GM18519 (cell line): Measurements from ENCODE around the gene LIPJ.

Experiments used
- ATAC-seq: cut with Tn5 transposase; IDR thresholded peaks from one replicate; pipeline ENCODE4 v1.9.1; 2021; ENCODE audit warnings: mild to moderate bottlenecking, moderate library complexity; ENCODE audit not compliant: unreplicated experiment, low FRiP score

The LIPJ gene, protein sequence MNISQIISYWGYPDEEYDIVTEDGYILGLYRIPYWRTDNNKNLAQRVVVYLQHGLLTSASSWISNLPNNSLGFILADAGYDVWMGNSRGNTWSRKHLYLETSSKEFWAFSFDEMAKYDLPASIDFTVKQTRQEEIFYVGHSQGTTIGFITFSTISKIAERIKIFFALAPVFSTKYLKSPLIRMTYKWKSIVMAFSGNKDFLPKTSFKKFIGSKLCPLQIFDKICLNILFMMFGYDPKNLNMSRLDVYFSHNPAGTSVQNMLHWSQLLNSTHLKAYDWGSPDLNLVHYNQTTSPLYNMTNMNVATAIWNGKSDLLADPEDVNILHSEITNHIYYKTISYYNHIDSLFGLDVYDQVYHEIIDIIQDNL

DNA sequence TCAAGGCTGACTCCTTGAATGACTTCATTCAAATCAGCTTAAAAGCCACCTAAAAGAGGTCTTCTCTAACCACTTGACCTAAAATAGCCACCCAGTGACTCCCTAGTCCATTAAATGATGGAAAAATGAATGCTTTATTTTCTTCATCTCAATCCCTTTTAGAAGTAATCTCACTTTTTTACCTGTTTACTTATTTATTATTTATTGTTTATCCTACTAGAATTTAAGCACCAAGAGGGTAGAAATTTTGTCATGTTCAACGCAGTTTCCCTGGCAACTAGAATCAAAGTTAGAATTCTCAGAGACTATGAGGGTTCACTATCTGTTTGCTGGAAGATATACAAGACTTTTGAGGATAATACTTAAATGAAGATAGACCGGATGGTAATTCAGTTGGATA, at the start of gene LIPJ:
TSS of gene LIPJ (plus strand) at position 301 of the 400 bp plus-strand sequence. CDS start 3,926 bp downstream, outside the sequence.
- no peak for ATAC-seq

DNA sequence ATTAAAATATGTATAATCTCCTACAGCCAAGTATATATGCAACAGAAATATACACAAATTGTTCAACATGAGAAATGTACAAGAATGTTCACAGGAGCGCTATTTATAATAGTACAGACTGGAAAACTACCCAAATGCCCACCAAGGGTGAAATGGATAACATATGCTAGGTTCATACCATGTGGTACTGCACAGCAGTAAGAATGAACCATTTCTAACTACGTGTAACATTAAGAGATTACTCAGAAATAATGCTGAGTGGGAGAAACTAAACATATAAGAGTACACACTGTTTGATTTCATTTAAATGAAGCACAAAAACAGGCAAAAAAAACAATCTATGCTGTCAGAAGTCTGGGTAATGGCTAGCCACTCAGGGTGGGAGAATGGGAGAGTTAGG, 49.2 kb upstream of the LIPJ start:
- no peak for ATAC-seq

DNA sequence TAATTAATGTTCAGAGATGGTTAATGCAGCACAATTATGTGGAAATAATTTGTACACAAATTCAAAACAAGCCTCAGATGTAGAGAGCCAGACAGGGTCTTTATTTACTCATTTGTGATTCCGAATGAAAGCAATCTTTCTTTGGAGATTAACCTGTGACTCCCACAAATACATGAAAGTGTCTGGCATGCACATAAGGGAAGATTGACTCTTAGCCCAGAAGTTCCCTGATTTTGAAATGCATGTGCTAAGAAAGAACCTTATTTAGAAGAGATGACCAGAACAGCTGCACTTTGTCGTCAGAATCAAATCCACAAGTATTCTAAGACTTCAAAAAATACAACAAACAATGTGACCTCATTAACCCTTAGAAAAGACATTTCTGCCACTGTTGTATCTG, 48.5 kb upstream of the LIPJ start:
- no peak for ATAC-seq

DNA sequence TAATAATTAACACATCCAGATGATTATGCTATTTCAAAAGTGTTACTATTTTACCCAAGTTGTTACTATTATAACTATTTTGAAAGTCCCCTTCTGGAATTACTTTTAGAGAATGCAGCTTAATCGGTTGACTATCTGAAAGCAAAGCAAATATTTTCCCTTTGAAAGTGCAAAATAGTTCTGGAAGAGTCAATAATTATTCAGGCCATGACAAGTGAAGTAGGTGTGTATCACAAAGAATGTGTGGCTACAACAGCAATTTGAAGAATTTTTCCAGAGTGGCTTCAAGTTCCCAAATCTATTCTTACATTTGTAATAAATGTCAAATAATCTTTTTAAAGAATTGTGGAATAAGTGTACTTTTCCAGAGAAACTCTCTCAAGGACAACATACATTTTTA, 46.2 kb upstream of the LIPJ start:
- ATAC-seq: no peak

DNA sequence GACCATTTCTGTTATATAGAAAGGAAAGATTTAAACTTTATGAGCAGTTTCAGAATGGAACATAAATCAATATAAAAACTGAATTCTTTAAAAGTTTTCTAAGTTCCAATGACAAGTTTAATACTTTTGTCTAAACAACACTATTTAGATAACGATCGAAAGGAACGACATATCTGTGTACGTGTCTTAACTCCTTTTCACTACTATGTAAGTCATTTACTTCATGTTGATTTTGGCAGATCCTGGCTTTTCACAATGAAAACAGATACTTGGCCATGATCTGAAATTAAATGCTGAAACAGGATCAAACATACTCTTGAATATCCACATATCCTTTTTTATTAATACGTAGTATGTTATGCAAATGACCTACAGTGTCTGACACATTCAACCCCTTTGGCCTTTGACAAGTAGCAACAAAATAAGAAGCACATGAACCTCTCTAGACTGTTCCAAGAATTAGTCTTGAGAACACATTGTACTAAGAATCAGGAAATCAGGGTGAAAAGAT, 45.4 kb upstream of the LIPJ start:
- ATAC-seq: no peak

DNA sequence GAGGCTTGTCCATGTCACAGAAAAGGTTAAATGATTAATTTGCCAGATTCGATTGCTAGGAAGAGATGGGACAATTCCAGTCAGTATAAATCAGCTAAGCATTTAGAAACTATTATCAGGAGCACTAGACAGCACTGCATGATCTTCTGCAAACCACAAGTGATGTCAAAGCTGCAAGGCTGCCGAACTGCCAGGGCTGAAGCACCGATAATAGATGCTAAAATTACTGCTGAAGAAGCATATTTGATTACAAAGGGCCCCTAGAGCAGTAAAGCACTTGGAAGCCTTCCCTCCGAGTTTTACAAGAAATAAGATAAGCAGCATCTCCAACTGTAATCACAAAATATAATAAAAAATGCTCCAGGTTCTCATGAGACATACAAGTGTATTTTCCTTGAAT, 44.0 kb upstream of the LIPJ start:
- no peak for ATAC-seq

DNA sequence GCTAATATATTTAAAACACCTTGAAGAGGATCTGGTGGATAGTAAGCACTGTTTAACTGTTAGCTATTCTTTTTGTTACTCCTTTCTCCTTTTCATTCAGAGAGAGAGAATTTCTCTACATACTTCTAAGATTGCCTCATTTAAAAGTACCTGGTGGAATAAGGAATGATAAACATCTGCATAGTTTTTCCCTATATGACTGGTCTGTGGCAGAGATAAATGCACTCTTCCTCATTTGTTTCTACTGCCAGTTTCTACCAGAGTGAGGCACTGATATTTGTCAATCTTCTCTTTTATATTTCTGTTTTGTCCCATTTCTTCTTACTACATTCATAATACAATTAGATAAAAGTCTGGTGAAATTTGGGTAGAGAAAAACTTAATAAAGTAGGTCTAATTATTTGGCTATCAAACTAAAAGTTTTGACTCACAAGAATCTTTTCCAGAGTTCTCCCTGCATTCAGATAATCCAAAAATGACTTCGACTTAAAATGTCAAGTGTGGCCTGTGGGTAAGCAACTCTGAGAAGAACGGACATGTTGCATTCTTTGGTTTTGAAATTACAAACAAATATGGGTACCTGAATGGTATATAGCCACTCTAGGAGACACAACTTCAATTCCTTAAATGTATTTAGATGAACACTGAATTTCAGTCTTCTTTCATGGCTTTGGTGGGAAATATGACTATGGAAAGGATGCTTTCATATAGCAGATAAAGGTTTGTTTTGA, 42.3 kb upstream of the LIPJ start:
- no peak for ATAC-seq

DNA sequence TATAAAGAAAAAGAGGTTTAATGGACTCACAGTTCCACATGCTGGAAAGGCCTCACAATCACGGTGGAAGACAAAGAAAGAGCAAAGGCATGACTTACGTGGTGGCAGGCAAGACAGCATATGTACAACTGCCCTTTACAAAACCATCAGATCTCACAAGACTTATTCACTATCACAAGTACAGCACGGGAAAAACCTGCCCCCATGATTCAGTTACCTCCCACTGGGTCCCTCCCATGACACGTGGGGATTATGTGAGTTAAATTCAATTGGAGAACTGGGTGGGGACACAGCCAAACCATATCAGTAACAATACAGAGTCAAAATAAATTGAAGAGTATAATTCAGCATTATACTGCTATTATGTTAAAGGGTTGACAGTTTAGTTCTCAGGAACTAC, 41.2 kb upstream of the LIPJ start:
- no peak for ATAC-seq

DNA sequence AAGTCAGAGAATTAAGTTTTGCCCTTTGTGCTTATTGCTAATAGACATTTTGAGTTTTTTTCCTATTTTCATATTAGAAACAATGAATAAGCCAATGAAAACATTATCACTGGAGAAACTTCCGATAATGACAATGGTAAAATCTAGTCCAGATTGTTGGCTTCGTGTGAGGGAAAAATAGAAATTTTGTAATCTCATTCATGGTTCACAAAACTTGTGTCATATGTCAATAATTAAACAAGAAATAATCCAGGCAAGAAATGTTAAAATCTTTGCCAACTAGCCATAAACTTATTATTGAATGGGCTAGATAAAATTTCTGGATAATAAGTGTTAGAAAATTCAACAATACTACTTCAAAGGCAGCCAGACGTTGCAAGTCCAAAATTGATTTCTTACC, 40.1 kb upstream of the LIPJ start:
- no peak for ATAC-seq

DNA sequence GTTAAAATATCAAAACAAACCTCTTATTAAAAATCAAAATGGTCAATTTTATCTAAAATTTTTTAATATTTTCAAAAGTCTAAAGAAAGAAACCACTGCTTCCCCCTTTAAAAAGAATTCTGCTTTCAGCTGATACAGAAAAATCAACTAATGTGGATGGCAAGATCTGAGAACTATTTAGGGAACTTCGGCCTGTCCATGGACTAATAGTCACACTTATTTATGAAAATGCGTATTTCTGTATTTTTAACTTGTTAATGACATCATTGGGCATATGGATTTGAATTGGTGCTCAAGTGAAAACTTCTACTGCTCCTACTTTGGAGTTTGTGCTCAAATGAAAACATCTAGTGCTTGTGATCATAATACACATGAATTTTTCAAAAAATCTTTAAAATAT, 35.3 kb upstream of the LIPJ start:
- no peak for ATAC-seq

DNA sequence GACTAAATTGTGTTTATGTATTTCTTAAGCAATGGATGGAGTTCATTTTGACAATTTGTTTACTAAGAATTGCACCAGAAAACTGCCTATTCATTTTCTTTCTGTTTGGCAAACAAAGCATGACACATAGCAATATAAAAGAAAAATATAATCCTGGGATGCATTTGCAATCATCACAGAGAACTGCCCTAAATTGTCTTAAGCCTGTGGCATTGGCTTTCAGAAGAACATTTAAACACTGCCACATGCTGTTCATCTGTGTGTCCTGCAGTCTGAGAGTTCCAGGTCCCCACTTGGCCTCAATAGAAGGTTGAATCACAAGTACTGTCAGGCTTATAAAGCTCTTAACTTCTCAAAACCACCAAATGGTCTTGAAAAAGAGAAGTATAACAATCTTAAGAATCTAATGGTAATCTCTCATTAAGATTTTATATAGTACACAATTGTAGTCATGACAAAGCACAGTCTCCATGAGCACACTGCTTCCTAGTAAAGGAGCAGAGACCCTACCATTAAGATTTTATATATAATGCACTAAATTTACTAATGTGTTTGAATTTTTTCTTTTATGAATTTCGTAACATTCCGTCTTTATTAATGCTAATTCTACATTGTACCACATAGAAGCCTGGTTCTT, 33.3 kb upstream of the LIPJ start:
- ATAC-seq: peak; percentile 56

DNA sequence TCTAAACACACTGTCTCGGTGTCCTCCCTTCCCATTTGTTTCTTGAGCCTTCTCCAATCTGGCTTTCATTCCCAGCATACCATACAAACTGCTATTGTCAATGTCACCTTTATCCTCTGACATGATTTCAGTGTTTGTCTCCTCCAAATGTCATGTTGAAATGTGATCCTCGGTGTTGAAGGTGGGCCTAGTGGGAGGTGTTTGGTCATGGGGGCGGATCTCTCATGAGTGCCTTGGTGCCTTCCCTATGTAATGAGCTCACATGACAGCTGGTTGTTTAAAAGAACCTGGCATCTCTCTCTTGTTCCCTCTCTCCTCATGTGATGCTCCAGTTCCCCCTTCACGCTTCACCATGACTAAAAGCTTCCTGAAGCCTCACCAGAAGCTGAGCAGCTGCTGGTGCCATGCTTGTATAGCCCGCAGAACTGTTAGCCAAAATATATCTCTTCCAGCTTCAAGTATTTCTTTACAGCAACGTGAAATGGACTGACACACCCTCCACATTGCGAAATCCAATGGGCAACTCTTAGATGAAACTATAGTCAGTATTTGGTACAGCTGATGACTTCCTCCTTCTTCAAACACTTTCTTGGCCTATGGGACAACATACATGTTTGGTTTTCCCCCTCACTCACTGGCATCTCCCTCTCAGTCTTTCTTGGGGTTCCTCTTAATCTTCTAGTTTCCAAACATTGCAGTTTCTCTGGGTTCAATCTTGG, 31.2 kb upstream of the LIPJ start:
- no peak for ATAC-seq

DNA sequence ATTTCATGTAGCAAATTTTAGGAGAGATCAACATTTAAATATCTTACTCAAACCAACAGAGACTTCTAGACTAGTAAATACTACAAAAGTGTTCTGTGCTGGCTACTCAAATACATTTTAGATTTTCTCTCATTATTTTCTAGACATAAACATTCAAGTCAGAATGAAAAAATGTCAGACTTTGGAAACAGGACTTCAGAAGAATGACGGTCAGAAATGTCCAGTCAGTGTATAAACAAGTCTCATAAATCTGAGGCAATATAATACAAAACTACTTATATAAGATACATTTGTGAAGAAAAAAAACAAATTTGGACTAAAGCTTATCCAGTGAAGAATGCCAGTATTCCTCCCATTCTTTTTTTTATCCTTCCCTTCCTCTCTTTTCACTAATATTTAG, 29.3 kb upstream of the LIPJ start:
- no peak for ATAC-seq

DNA sequence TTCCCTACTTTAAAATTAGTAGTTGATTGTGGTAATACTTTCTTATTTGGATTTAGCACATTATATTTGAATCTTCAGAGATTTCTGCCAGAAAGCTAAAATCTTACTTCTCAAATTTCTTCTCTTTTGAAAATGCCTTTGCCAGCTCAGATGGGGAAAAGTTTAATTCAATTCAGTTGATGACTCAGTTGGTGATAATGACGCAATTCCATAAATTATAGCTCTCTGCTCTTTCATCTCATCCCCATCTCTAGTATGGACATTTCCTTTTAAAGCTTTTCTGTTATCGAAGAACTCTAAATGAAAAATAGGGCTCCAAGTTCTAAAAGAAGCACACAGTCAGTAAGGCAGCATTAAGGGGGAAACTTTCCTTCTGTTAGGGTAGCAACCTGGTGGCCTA, 28.9 kb upstream of the LIPJ start:
- no peak for ATAC-seq

DNA sequence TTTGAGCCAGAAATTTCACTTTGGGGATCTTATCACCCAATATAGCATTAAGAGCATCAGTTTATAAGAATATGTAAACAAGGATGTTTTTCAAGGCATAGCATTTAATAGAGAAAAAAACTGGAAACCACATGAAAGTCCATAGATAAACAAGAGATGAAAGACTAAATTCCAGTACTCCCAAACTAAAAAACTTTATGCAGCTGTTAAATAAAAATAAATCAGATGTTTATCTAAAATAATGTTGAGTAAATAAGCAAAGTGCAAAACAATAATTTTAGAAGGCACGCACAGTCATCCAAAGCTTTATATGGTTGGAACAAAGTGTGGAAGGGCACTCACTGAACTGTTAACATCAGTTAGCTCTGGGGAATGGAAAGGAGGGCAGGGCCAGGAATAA, 24.4 kb upstream of the LIPJ start:
- ATAC-seq: no peak

DNA sequence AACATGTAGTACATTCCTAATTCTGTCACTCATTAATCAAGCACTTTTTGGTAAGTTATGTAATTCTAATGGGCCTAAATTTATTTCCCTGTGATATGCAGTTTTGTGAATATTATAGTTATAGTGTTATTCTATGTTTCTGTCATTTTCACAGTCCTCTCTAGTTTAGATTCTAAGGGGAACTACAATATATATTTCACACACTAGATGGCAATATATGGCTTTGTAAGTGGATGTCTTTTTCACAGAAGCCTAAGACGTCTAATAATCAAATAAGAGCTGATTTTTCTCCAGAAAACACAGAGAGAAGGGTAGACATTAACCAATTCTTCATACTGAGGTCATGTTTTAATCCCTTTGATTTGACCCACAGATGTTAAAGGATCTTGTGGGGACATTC, 21.5 kb upstream of the LIPJ start:
- no peak for ATAC-seq

DNA sequence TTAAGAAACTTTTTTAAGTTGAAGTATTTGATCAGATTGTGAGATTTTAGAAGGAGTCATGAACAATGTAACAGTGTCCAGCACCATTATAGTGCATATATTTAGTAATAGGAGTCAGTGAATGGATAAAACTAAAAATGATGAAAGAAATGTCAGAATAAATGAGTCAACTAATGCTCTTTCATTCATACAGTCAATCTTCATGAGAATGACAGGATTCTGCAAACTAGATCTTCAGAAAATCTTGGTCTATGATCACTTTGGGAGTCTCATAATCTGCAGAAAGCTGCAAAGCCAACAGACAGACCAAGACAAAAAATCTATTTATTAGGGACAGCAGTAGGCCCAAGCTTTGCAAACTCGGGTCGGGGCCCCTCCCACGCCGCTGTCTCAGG, 4.2 kb upstream of the LIPJ start:
- peak; percentile 2 for ATAC-seq

DNA sequence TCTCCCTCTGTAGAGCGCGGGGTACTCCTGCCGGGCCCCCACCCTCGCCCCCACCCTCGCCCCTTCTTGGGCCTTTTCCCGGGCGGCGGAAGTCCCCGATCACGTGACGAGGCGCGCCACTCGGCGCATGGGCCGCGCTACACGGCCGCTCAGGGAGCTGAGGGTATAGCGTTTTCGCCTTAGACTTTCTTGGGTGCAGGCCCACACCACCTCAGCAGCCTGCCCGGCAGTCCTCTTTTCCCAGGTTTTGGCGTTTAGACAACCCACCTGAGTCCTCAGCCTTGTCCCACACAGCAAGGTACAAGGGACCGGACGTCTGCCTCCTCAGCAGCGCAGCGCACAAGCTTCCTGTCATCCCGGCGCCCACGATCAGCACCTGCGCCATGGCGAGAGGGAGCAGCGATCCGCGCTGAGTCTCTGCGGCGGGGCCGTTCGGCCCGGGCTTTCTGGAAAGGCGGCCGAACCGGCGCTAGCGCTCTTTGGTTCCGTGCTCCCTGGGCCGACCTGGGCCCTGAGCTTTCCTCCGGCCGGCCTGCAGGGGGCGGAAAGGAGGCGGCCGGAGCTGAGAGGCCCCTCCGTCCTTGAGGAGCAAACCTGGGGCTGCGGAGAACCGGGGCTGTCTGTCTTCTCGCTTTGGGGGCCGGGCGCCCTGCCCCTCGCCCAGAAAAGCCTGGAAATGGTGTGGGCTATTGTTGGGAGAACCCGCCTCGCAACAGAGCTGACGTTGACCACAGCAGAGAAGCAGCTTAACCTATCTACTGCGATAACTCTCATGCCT, 3.6 kb upstream of the LIPJ start, which contains the start of gene RNLS:
TSS of gene RNLS (minus strand) at position 513 of the 778 bp plus-strand sequence.
- peak; percentile 53 for ATAC-seq

DNA sequence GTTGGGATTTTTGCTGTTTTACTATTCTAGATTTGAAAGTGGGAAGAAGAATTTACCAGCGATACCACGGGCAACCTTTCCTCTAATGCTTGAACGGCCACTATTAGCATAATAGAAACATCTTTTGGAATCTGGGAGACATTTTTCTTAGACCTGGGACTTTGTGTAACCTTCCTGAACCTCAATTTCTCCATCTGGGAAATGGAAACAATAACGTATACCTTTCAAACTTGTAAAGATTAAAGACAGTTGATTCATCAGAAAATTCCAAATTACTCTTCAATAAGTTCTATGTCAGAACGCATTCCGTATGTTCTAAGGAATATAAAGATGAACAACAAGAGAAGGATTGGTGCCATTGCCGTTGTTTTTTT, 3.0 kb upstream of the LIPJ start:
- no peak for ATAC-seq

DNA sequence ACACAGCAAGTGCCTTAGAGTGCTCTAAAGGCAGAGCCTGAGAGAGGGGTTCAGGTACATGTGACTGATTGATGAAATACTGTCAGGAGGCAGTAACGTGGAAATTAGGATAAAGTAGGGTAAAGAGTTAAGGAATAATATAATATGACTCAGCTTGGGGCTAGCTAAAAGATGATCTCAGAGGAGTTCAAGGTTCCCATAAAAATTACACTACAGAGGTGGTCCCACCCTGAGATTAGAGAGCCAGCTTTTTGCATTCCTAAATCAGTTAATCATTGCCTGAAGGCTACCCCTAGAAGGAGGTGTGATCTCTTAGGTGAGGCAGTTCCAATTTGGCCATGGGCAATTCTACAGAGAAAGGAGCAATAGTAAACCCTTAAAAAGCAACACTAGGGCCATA, 5.8 kb downstream of the LIPJ start:
- ATAC-seq: no peak
